ENCODE data around the gene RBM10. TPM values are rescaled to one million over a fixed set of nuclear protein-coding genes. Genes with fewer than 3 reads are reported as not detected.

RBM10 gene
- total RNA-seq, 2 donors from 2014 or later, result 71.6 to 82.4 TPM

- Mint-ChIP-seq H3K4me1 (ENCODE audit: low read depth) (peaks cover 31% of the 10 kb centered on the region), H3K4me3 (no peak overlapping the region), H3K27ac (no peak overlapping the region), H3K36me3 (ENCODE audit: insufficient read depth in 2 of 2) (peaks cover 4 to 48% of the 10 kb centered on the region in 2 donors), H3K27me3 (ENCODE audit: low read depth) (no peaks in the 10 kb centered on the region), H3K9me3 (no peaks in the 10 kb centered on the region)
- no peak for ATAC-seq (replicated peaks in 1 of 2)
- DNase-seq, result no peak
Measured at GRCh38 chrX:47201345-47201944, 56.4 kb downstream of the RBM10 start.

GRCh38 chrX:47202316-47202715 is 57.3 kb downstream of the RBM10 start:
- no peak overlapping the region for H3K27ac Mint-ChIP-seq
- no peaks in the 10 kb centered on the region for H3K27me3 Mint-ChIP-seq (ENCODE audit: low read depth)
- DNase-seq, result no peak
- H3K9me3 Mint-ChIP-seq, result no peaks in the 10 kb centered on the region
- peaks cover 7 to 57% of the 10 kb centered on the region in 2 donors for H3K36me3 Mint-ChIP-seq (ENCODE audit: insufficient read depth in 2 of 2)
- H3K4me1 Mint-ChIP-seq (ENCODE audit: low read depth), result peaks cover 28% of the 10 kb centered on the region
- no peak overlapping the region for H3K4me3 Mint-ChIP-seq
- ATAC-seq (replicated peaks in 1 of 2), result no peak

- Mint-ChIP-seq H3K27ac (no peak overlapping the region), H3K4me1 (ENCODE audit: low read depth) (peaks cover 25% of the 10 kb centered on the region), H3K9me3 (no peaks in the 10 kb centered on the region), H3K36me3 (ENCODE audit: insufficient read depth in 2 of 2) (peaks cover 7 to 59% of the 10 kb centered on the region in 2 donors), H3K27me3 (ENCODE audit: low read depth) (no peaks in the 10 kb centered on the region), H3K4me3 (no peak overlapping the region)
- ATAC-seq (replicated peaks in 1 of 2) (no peak), DNase-seq (no peak)
Measured at GRCh38 chrX:47202877-47203276, 57.9 kb downstream of the RBM10 start.

GRCh38 chrX:47204970-47205369 is 59.9 kb downstream of the RBM10 start:
- H3K27me3 Mint-ChIP-seq (ENCODE audit: low read depth), result no peaks in the 10 kb centered on the region
- no peaks in the 10 kb centered on the region for H3K9me3 Mint-ChIP-seq
- no peak overlapping the region for H3K27ac Mint-ChIP-seq
- peaks cover 8 to 48% of the 10 kb centered on the region in 2 donors for H3K36me3 Mint-ChIP-seq (ENCODE audit: insufficient read depth in 2 of 2)
- no peak overlapping the region for H3K4me3 Mint-ChIP-seq
- ATAC-seq (replicated peaks in 1 of 2), result no peak
- no peak for DNase-seq
- H3K4me1 Mint-ChIP-seq (ENCODE audit: low read depth), result peaks cover 25% of the 10 kb centered on the region

GRCh38 chrX:47206316-47206715 is 61.3 kb downstream of the RBM10 start:
- Mint-ChIP-seq H3K9me3 (no peaks in the 10 kb centered on the region), H3K27me3 (ENCODE audit: low read depth) (no peaks in the 10 kb centered on the region), H3K4me3 (no peak overlapping the region), H3K4me1 (ENCODE audit: low read depth) (peaks cover 25% of the 10 kb centered on the region), H3K27ac (peak overlapping the region; percentile 50), H3K36me3 (ENCODE audit: insufficient read depth in 2 of 2) (peaks cover 9 to 42% of the 10 kb centered on the region in 2 donors)
- ATAC-seq (replicated peaks in 1 of 2) (no peak), DNase-seq (no peak)

- H3K36me3 Mint-ChIP-seq (ENCODE audit: insufficient read depth in 2 of 2), result peaks cover 15 to 44% of the 10 kb centered on the region in 2 donors
- ATAC-seq (replicated peaks in 1 of 2) (no peak), DNase-seq (no peak)
- no peaks in the 10 kb centered on the region for H3K27me3 Mint-ChIP-seq (ENCODE audit: low read depth)
- no peaks in the 10 kb centered on the region for H3K9me3 Mint-ChIP-seq
- H3K27ac Mint-ChIP-seq, result no peak overlapping the region
- H3K4me1 Mint-ChIP-seq (ENCODE audit: low read depth), result peaks cover 20% of the 10 kb centered on the region
- H3K4me3 Mint-ChIP-seq, result no peak overlapping the region
Measured at GRCh38 chrX:47208108-47208507, 63.1 kb downstream of the RBM10 start.

GRCh38 chrX:47209508-47210238 is 64.7 kb downstream of the RBM10 start:
- Mint-ChIP-seq H3K27me3 (ENCODE audit: low read depth) (no peaks in the 10 kb centered on the region), H3K36me3 (ENCODE audit: insufficient read depth in 2 of 2) (peaks cover 18 to 50% of the 10 kb centered on the region in 2 donors), H3K4me3 (no peak overlapping the region), H3K27ac (no peak overlapping the region), H3K4me1 (ENCODE audit: low read depth) (peaks cover 19% of the 10 kb centered on the region), H3K9me3 (no peaks in the 10 kb centered on the region)
- no peak for DNase-seq
- no peak for ATAC-seq (replicated peaks in 1 of 2)

GRCh38 chrX:47210661-47211425 is 65.8 kb downstream of the RBM10 start:
- Mint-ChIP-seq H3K27ac (no peak overlapping the region), H3K36me3 (ENCODE audit: insufficient read depth in 2 of 2) (peaks cover 16 to 47% of the 10 kb centered on the region in 2 donors), H3K4me1 (ENCODE audit: low read depth) (peaks cover 23% of the 10 kb centered on the region), H3K9me3 (no peaks in the 10 kb centered on the region), H3K27me3 (ENCODE audit: low read depth) (no peaks in the 10 kb centered on the region), H3K4me3 (no peak overlapping the region)
- no peak for ATAC-seq (replicated peaks in 1 of 2)
- no peak for DNase-seq

GRCh38 chrX:47212381-47213293 is 67.6 kb downstream of the RBM10 start:
- DNase-seq, result no peak

GRCh38 chrX:47214435-47215077 is 69.5 kb downstream of the RBM10 start:
- Mint-ChIP-seq H3K27me3 (ENCODE audit: low read depth) (no peaks in the 10 kb centered on the region), H3K9me3 (no peaks in the 10 kb centered on the region), H3K4me1 (ENCODE audit: low read depth) (peaks cover 40% of the 10 kb centered on the region), H3K27ac (peak overlapping the region; percentile 64), H3K4me3 (no peak overlapping the region), H3K36me3 (ENCODE audit: insufficient read depth in 2 of 2) (peaks cover 20 to 49% of the 10 kb centered on the region in 2 donors)
- DNase-seq (no peak), ATAC-seq (replicated peaks in 1 of 2) (no peak)

More at GRCh38 chrX:47212381-47213293, 67.6 kb downstream of the RBM10 start:
- H3K36me3 Mint-ChIP-seq (ENCODE audit: insufficient read depth in 2 of 2), result peaks cover 17 to 45% of the 10 kb centered on the region in 2 donors
- H3K4me3 Mint-ChIP-seq, result no peak overlapping the region
- H3K4me1 Mint-ChIP-seq (ENCODE audit: low read depth), result peaks cover 29% of the 10 kb centered on the region
- H3K27me3 Mint-ChIP-seq (ENCODE audit: low read depth), result no peaks in the 10 kb centered on the region
- ATAC-seq (replicated peaks in 1 of 2), result no peak
- H3K27ac Mint-ChIP-seq, result peak overlapping the region; percentile 80
- no peaks in the 10 kb centered on the region for H3K9me3 Mint-ChIP-seq

- Mint-ChIP-seq H3K4me1 (ENCODE audit: low read depth) (peaks cover 48% of the 10 kb centered on the region), H3K36me3 (ENCODE audit: insufficient read depth in 2 of 2) (peaks cover 25 to 50% of the 10 kb centered on the region in 2 donors), H3K9me3 (no peaks in the 10 kb centered on the region), H3K4me3 (no peak overlapping the region), H3K27me3 (ENCODE audit: low read depth) (no peaks in the 10 kb centered on the region), H3K27ac (peak overlapping the region; percentile 99)
- DNase-seq, result no peak
- no peak for ATAC-seq (replicated peaks in 1 of 2)
Measured at GRCh38 chrX:47215291-47215900, 70.4 kb downstream of the RBM10 start.
